GM18909 (cell line): ENCODE data around the gene DCAF15.

Experiments
- ATAC-seq: cut with Tn5 transposase; IDR thresholded peaks from one replicate; pipeline ENCODE4 v1.9.1; 2021; ENCODE audit warnings: mild to moderate bottlenecking; ENCODE audit not compliant: unreplicated experiment, poor library complexity

DCAF15 gene

DNA sequence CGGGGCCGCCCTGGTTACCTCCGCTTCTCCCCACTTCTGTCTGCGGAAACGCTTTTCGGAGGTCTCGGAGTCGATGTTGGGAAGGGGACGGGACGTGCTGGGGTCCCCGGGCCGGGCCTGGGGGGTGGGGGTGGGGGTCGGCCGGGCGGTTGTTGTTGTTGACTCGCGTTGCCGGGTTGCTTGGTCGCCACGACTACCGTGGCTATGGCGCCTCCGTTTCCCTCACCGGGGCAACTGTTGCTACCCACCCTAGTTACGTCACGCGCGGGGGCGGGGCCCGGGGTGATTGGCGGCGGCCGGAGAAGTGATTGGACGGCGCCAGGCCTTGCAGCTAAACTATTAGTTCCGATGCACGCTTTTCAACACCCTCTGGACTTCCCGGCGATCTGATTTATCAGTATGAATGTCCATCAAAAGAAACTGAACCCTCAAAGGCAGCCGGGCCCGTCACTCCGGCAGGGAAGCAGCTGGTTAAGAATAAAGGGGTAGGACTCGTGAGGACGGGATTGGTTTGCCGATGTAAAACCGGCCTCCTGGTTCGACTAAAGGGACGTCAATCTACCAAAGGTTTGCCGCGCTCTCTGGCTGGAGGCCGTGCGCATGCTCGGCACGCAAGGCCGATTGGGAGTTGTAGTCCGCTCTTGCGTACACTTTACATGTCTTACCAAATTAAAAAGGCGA lies 53.9 kb downstream of the DCAF15 start, which contains the start of gene RFX1:
Gene RFX1, minus strand, starts transcription at position 236 of the 681 bp plus-strand sequence. CDS start 12,477 bp downstream, outside the sequence.
- peak; percentile 75 for ATAC-seq

GRCh38 chr19:14006766-14007562 lies 54.7 kb downstream of the DCAF15 start:
- ATAC-seq, result peak; percentile 38
